Stimulated activated naive CD4-positive, alpha-beta T cell treated with Interleukin-2 at 50 U/mL for 16 hours (primary cell): ENCODE data around the gene P2RY8.
"Not testable (repeated sequence)": the region's sequence is repeated elsewhere in the genome, so short reads cannot be mapped to it uniquely, and the experiment has no call there.

Source experiments
- DNase-seq: peaks from one replicate; lab custom pipeline; 2025; lab: John Stamatoyannopoulos, UW

P2RY8 gene

DNA sequence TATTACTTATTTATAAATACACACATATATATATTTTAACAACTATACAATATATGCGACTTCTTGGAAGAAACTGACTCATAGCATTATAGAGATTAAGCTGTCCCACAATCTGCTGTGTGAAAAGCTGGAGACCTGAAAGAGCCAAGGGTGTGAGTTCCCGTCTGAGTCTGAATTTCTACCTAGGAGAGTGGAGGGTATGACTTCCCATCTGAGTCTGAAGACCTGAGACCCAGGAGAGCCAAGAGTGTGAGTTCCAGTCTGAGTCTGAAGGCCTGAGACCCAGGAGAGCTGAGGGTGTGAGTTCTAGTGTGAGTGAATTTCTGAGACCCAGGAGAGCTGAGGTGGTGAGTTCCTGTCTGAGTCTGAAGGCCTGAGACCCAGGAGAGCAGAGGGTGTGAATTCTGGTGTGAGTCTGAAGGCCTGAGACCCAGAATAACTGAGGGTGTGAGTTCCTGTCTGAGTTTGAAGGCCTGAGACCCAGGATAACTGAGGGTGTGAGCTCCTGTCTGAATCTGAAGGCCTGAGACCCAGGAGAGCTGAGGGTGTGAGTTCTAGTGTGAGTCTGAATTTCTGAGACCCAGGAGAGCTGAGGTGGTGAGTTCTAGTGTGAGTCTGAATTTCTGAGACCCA is 8.9 kb upstream of the P2RY8 start:
- DNase-seq: no peak

DNA sequence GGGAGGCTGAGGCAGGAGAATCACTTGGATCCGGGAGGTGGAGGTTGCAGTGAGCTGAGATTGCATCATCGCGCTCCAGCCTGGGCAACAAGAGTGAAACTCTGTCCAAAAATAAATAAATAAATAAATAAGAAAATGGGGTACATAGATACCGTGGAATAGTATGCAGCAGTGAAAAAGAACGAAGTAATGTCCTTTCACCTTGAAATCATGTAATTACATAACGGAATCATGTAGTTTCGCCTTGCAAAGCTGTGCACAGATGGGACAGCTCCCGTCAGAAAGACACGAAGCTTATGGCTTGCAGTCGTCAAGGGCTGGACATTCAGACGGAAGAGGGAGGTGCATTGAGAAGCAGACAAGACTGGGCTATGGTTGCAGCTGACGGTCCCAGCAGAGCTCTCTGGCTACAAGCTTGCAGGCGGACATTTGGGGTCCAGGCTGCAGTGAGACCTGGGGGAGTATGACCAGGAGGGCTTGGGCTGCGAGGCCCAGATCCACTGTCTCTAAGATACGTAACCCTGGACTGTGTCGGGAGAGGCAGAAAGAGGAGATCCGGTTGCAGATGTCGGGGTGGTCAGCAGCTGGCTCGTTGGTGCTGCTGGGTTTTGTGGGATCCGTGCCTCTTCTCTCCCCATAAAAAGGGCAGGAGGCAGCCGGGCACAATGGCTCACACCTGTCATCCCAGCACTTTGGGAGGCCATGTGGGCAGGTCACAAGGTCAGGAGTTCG is 6.2 kb upstream of the P2RY8 start:
- no peak for DNase-seq

- DNase-seq: not testable (repeated sequence)
Measured at GRCh38 chrX:1539146-1539545, 2.2 kb upstream of the P2RY8 start.

DNA sequence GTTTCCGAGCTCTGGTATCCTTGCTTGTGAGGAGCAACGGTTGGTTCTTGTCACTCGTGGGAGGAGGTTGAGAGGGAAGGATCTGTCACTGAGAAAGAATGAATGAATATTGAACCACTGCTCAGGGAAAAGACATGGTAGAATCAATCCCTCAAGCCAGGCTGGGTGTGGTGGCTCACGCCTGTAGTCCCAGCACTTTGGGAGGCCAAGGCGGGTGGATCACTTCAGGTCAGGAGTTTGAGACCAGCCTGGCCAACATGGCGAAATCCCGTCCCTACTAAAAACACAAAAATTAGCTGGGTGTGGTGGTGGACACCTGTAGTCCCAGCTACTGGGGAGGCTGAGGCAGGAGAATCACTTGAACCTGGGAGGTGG is 718 bp upstream of the P2RY8 start:
- not testable (repeated sequence) for DNase-seq

GRCh38 chrX:1536712-1537030 is 314 bp downstream of the P2RY8 start:
- DNase-seq: no peak

- DNase-seq: peak; percentile 75
Measured at GRCh38 chrX:1535241-1536041, 1.5 kb downstream of the P2RY8 start.

DNA sequence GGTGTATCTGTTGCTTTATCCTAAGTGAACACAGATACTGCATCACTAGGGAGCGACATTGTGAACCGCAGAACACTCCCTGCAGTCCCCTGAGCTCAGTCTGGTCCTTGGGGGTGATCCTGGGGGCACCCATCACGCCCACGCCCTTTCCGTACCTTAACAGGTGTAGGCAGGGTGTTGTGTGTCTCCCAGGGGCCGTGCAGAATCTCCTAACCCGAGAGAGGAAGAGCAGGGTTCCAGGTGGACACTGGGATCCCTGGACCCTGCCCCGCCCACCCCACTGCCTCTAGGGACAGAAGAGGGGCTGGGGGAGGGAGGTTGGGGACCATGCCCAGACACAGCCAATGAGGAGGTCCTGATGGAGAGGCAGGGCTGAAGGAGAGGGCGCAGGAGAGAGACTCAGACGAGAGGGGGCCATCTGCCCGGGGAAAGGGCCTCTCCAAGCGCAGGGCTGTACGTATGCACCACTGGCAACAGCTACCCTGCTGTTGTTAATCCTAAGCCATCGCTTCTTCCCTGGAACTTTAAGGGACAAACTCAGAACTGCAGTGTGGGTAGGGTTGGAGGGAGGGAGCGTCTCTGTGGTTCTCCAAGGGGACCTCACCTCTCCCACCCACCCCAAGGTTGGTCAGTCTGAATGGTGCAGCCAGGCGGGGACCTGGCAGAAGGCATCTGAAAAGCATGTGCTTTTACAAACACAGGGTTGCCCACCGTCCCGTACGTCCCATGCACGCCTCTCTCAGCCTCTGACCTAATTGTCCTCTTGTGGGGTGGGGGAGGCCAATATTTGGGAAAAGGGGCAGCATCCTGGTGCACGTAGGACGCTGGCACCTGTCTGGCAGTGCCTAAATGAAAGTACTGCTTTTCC is 2.5 kb downstream of the P2RY8 start:
- DNase-seq: peak; percentile 51

- no peak for DNase-seq
Measured at GRCh38 chrX:1533058-1533457, 3.9 kb downstream of the P2RY8 start.

DNA sequence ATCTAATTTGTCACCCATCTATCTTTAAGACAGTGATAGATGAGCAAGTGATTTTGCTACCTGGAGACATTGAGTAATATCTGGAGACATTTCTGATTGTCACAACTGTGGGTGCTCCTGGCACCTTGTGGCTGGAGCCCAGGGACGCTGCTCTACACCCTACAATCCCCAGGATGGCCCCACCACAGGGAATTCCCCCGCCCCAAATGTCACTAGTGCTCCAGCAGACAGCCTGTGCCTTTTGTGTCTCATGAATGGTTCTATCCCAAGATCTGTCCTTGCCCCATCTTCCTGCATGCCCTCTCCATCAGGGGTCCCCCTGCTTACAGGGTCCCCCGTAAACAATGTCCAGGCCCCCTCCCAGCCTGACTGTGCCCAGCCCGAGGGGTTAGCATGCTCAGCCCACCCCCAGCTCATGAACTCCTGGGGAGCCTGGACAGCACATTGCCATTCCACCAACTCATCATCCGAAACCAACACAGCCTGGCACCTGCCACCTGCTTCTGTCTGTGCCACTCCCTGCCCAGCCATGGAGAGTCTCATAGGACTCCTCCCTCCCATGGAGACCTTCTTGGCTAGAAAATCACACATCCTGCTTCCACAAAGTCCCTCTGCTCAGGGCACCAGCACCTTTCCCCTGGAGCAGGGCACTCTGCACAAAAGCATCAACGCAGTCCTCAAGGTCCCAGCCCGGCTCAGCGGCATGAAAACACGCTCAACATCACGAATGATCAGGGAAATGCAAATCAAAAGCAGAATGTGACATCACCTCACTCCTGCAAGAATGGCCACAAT is 5.7 kb downstream of the P2RY8 start:
- peak; percentile 61 for DNase-seq

GRCh38 chrX:1529756-1530155 is 7.2 kb downstream of the P2RY8 start:
- peak; percentile 44 for DNase-seq

GRCh38 chrX:1529328-1529727 is 7.7 kb downstream of the P2RY8 start:
- DNase-seq: no peak

DNA sequence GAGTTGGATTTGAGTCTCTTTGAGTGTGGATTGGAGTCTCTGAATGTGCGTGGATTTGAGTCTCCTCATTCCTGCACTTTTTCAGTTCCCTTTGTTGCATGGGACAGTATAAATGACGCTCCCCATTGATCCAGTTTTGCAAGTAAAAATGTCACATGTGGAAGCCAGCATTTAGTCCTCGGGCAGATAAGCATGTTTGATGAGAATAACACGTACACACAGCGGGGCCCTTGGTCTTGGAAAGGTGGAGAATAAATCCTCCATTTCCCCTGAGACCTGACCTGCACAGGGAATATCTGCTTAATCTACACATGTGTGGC is 8.1 kb downstream of the P2RY8 start:
- no peak for DNase-seq

GRCh38 chrX:1528186-1528883 is 8.7 kb downstream of the P2RY8 start:
- DNase-seq: peak; percentile 19

- DNase-seq: no peak
Measured at GRCh38 chrX:1527457-1527856, 9.5 kb downstream of the P2RY8 start.

- no peak for DNase-seq
Measured at GRCh38 chrX:1526565-1526964, 10.4 kb downstream of the P2RY8 start.

- no peak for DNase-seq
Measured at GRCh38 chrX:1525583-1526355, 11.2 kb downstream of the P2RY8 start.

DNA sequence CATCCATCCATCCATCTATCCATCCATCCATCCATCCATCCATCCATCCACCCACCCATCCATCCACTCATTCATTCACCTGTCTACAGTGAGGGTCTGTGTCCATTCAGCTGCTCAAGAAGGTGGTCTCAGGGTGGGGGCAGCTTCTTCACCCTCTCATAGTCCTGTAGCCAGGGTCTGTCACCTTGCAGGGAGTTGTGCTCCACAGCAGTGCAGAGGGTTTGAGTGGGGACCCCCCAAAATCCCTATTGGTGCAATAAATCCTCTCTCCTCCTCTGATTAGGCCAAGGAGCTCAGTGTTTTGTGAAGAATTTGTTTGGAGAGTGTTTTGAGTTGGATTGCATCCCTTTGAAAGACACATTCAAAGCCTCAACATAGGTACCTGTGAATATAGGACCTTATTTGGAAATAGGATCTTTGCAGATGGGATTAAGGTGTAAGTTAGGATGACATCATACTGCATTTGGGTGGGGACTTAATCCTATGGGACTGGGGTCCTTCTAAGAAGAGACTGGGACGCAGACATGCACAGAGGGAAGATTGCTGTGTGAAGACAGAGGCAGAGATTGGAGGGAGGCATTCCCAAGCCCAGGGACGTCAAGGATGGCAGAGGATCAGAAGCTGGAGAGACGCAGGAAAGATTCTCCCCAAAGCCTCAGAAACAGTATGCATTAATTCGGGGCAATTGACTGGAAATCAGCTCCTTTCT is 12.0 kb downstream of the P2RY8 start:
- DNase-seq: no peak

DNA sequence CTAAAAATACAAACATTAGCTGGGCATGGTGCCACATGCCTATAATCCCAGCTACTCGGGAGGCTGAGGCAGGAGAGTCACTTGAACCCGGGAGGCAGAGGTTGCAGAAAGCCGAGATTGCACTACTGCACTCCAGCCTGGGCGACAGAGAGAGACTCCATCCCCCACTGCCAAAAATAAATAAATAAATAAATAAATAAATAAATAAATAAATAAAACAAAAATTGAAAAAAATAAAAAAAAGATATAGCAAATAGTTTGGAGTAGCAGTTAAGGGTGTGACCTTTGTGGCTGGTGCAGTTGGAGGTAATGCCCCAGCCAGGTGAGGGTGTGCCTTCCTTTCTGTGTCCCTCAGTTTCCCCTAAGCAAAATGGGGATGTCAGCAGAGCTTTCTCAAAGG is 14.1 kb downstream of the P2RY8 start:
- DNase-seq: not testable (repeated sequence)

DNA sequence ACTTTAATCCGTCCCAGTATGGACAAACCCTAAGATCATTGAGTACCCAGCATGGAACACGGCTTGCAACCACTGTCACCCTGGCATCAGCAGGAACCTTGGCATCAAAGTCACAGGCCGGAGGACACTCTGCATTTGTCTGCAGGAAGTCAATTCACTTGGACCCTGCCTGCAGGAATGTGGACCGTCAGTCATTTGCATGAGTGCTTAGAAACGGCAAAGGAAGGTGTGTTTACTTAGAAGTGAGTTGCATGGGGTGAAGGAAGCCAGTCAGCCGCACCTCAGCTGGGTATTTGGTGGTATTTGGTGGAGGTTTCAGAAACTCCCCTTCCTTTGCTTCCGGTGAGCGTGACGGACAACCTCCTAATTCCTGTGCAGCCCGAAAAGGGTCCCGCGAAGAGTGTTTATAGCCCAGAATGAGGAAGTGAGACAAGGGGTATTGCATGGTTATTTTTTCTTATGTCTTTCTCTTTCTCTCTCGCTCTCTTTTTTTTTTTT is 15.5 kb downstream of the P2RY8 start:
- DNase-seq: peak; percentile 69
